Dedifferentiated amniotic fluid mesenchymal stem cell (primary cell): ENCODE measurements around the gene FAM216B.

Experiments
- DNase-seq: peaks from one replicate; pipeline ENCODE4 v3.0.0-alpha.2; 2016; ENCODE audit errors: extremely low spot score

The FAM216B gene

GRCh38 chr13:42832341-42833096, 51.1 kb downstream of the FAM216B start:
- peak; percentile 76 for DNase-seq

DNA sequence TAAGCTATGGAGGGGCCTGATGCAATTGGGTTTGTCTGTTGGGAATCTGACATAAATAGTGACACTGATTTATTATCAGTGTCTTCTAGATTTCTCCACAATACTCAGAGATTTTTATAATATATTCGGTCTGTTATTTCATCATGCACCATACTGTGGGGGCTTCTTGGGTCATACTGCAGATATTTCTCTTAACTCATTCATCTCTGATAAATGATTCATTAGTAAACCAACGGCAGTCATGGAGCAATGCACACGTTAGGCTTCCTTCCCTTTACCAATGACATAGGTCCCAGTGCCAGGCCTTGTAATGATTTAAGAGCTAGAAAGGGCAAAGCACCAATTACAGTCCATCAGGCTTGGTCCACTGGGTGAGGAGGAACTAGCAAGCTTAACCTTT, 53.6 kb downstream of the FAM216B start:
- no peak for DNase-seq

GRCh38 chr13:42836930-42837690, 55.7 kb downstream of the FAM216B start:
- DNase-seq: peak; percentile 68
